Right lobe of liver (tissue), 4 donors: ENCODE data around the gene INO80C.

Experiments
- CTCF ChIP-seq, 4 donors: fragments of 200-600 bp in 3 of 4; fragments of 450-650 bp in 1 of 4; IDR thresholded peaks; one replicate each; pipeline versions ENCODE4 v1.5.1 to v1.8.0; 2016 to 2022; ENCODE audit warnings: antibody characterized with exemption in 4 of 4, mild to moderate bottlenecking in 2 of 4
- POLR2A ChIP-seq: fragments of 450-650 bp; IDR thresholded peaks from one replicate; pipeline ENCODE4 v1.6.1; 2017; ENCODE audit warnings: antibody characterized with exemption, mild to moderate bottlenecking
- donor health status: DM: no; HTN: no; CAD: no.
- donor health status: DM: no; HTN: no; CAD: no.
- donor health status: DM: no; HTN: yes; CAD: no.

GRCh38 chr18:35441857-35442595 is 55.7 kb downstream of the INO80C start:
- TF ChIP-seq CTCF (IDR thresholded peaks at IDR 0.05) (no peak), POLR2A (no peak)
